GM03348 (cell line): Measurements from ENCODE around the gene LZTS3.
"Not testable (repeated sequence)": the region's sequence is repeated elsewhere in the genome, so short reads cannot be mapped to it uniquely, and the experiment has no call there.

Experiments used
- DNase-seq: peaks from one replicate; pipeline ENCODE4 v3.0.0; 2012; ENCODE audit warnings: low spot score

LZTS3 gene

GRCh38 chr20:3135507-3136070, 37.8 kb downstream of the LZTS3 start:
- DNase-seq = no peak

DNA sequence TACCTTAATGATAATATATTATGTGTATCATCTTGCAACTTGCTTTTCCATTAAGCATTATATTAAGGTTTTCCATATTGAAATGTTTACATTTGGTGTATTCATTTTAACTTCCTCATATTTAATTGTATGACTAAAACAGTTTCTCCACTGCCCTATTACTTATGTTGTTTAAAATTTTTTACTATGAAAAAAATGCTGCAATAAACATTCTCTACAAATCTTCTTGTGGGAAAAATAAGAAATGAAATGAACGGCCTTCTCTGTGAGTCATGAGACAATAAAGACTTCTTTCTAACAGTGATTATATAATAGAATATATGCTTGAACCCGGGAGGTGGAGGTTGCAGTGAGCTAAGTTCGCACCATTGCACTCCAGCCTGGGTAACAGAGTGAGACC, 39.2 kb downstream of the LZTS3 start:
- no peak for DNase-seq

- DNase-seq = no peak
These were observed 40.2 kb downstream of the LZTS3 start for GRCh38 chr20:3133155-3133554.

- no peak for DNase-seq
These were observed 43.2 kb downstream of the LZTS3 start for GRCh38 chr20:3130051-3130600.

DNA sequence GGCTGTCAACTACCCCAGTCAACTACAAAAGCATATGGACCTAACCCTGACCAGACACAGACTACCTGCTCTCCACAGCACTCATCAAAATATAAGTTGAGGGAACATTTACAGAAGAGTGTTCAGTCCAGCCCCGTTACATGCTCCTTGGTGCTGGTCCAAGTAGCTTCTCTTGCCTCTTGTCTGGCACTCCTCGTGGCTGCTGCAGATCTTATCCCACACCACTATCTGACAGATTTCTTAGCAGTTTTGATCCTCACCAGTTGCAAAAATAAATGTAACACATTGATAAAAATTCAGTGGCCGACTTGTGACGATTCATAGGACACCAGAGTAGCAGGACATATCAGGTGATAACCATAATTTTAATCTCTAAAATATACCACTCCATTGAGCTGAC, 44.3 kb downstream of the LZTS3 start:
- no peak for DNase-seq

GRCh38 chr20:3128275-3128984, 44.9 kb downstream of the LZTS3 start:
- DNase-seq = no peak

DNA sequence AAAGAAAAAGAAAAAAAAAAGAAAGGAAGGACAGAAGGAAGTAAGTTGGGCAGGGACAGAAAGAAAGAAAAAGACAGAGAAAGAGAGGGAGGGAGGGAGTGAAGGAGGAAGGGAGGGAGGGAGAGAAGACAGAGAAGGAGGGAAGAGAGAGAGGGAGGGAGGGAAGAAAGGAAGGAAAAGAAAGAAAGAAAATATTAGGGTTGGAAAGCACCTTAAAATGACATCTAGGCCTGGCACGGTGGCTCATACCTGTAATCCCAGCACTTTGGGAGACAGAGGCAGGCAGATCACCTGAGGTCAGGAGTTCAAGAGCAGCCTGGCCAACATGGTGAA, 46.9 kb downstream of the LZTS3 start:
- DNase-seq = no peak

DNA sequence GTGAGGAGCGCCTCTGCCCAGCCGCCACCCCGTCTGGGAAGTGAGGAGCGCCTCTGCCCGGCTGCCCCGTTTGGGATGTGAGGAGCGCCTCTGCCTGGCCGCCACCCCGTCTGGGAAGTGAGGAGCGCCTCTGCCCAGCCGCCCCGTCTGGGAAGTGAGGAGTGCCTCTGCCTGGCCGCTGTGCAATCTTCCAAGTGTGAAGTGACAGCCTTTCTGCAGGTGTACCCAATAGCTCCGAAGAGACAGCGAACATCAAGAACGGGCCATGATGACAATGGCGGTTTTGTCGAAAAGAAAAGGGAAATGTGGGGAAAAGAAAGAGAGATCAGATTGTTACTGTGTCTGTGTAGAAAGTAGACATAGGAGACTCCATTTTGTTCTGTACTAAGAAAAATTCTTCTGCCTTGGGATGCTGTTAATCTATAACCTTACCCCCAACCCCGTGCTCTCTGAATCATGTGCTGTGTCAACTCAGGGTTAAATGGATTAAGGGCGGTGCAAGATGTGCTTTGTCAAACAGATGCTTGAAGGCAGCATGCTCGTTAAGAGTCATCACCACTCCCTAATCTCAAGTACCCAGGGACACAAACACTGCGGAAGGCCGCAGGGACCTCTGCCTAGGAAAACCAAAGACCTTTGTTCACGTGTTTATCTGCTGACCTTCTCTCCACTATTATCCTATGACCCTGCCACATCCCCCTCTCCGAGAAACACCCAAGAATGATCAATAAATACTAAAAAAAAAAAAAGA, 47.4 kb downstream of the LZTS3 start:
- DNase-seq = not testable (repeated sequence)

GRCh38 chr20:3124773-3125560, 48.4 kb downstream of the LZTS3 start:
- not testable (repeated sequence) for DNase-seq

DNA sequence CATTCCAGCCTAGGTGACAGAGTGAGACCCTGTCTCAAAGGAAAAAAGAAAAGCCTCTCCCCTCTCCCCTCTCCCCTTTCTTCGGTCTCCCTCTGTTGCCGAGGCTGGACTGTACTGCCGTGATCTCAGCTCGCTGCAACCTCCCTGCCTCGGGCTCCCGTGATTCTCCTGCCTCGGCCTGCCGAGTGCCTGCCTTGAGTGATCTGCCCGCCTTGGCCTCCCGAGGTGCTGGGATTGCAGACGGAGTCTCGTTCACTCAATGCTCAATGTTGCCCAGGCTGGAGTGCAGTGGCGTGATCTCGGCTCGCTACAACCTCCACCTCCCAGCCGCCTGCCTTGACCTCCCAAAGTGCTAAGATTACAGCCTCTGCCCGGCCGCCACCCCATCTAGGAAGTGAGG, 49.2 kb downstream of the LZTS3 start:
- not testable (repeated sequence) for DNase-seq

DNA sequence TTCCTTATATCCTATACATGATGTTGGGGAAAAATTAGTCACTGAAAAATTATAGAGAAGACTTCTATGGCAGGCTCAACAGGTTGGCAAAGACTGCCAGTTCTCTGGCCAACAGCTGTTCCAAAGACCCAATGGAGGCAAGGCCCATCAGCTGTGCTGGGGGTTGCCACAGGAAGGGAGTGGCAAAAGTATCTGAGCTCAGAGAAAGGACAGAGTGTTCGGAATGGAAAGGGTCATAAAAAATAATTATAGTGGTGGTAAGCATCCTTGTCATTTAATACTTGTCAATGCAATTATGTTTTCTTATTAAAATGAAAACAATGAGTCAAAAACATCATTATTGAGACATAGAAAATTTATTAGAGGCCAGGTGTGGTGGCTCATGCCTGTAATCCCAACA, 49.8 kb downstream of the LZTS3 start:
- no peak for DNase-seq

DNA sequence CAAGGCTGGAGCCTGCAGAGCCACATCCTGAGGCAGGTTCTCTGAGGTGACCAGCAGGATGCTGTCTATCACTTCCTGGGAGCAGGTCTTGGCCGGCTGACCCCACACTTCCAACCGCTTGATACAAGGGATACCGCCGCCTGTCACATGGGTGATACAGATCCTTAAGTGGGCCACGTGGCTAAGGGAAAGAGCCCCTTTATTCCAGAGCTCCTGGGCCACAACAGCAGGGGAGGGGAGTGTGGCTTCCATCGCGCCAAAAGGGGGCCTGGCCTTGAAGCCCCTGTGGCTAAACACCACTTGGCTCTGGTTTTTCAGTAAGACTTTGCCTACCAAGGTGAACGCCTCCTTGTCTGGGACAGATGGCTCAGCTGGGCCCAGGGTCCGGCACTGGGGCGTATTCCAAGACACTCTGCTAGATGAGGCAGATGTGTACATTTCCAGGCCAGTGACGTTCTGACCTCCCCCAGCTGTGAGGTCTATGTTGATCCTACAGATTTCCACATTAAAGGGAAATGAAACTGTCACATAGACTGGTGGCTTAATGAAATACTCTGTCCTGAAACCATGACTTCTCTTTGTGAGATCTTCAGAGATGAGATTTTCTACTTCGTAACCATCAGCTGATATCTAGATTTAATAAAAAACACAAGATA, 51.3 kb downstream of the LZTS3 start:
- no peak for DNase-seq

- DNase-seq = no peak
These were observed 52.0 kb downstream of the LZTS3 start for GRCh38 chr20:3121271-3121911.

- DNase-seq = no peak
These were observed 54.3 kb downstream of the LZTS3 start for GRCh38 chr20:3119044-3119443.

DNA sequence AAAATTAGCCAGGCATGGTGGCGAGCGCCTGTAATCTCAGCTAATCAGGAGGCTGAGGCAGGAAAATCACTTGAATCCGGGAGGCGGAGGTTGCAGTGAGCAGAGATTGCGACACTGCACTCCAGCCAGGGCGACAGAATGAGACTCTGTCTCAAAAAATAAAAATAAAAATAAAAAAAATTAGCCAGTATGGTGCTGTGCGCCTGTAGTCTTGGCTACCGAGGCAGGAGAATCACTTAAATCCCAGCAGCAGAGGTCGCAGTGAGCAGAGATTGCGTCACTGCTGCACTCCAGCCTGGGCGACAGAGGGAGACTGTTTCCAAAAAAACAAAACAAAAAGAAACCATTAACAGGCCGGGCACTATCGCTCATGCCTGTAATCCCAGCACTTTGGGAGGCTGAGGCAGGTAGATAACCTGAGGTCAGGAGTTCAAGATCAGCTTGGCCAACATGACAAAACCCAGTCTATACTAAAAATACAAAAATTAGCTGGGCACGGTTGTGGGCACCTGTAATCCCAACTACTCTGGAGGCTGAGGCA, 55.4 kb downstream of the LZTS3 start:
- peak; percentile 75 for DNase-seq

DNA sequence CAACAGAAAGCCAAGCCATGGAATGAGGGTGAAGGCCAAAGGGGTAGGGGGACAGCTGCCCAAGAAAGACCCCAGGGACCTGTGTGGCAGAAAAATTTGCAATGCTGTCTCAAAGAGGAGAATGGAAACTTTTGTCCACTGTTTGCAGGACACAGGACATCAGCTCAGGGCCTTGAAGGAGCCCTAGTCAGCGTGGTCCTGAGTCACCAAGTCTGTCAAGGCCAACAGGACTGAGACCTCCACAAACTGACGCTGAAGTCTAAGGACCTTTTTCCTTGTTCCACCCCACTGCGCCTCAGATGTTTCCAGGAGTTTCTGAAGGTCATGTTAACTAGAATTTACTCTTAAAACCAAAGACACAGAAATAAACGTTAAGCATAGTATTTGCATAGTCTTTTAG, 57.0 kb downstream of the LZTS3 start:
- no peak for DNase-seq

GRCh38 chr20:3115190-3116107, 57.9 kb downstream of the LZTS3 start:
- peak; percentile 91 for DNase-seq
